Stimulated activated CD8-positive, alpha-beta memory T cell treated with anti-CD3 and anti-CD28 coated beads, Interleukin-7, amount 100 ng/mL, for 4 hours (primary cell): ENCODE measurements around the gene CTDSP2.
"Not testable (repeated sequence)": the region's sequence is repeated elsewhere in the genome, so short reads cannot be mapped to it uniquely, and the experiment has no call there.

Experiments used
- DNase-seq, 2 donors: peaks; one replicate each; pipeline ENCODE4 v3.0.0-alpha.2; 2020; ENCODE audit warnings: low read depth in 2 of 2

Gene CTDSP2

GRCh38 chr12:57846577-57847319, at the start of gene CTDSP2:
TSS of gene CTDSP2 (minus strand) at chr12:57846729. CDS start at chr12:57846435, 294 bp downstream.
- peak; percentile 75 to 82 for DNase-seq

- DNase-seq = no peak
Observed at GRCh38 chr12:57896115-57896433, 49.5 kb upstream of the CTDSP2 start.

GRCh38 chr12:57895389-57896114, 49.0 kb upstream of the CTDSP2 start:
- DNase-seq = no peak

- DNase-seq = no peak
Observed at GRCh38 chr12:57894399-57895292, 48.1 kb upstream of the CTDSP2 start.

GRCh38 chr12:57893431-57894353, 47.2 kb upstream of the CTDSP2 start:
- DNase-seq = no peak

GRCh38 chr12:57892232-57892972, 45.9 kb upstream of the CTDSP2 start:
- DNase-seq = no peak

GRCh38 chr12:57891542-57892228, 45.2 kb upstream of the CTDSP2 start:
- no peak for DNase-seq

- no peak for DNase-seq
Observed at GRCh38 chr12:57890191-57891115, 43.9 kb upstream of the CTDSP2 start.

- DNase-seq = no peak
Observed at GRCh38 chr12:57889500-57889989, 43.0 kb upstream of the CTDSP2 start.

- DNase-seq = no peak
Observed at GRCh38 chr12:57888409-57889157, 42.1 kb upstream of the CTDSP2 start.

GRCh38 chr12:57887631-57888408, 41.3 kb upstream of the CTDSP2 start:
- no peak for DNase-seq

GRCh38 chr12:57886964-57887363, 40.4 kb upstream of the CTDSP2 start:
- DNase-seq = not testable (repeated sequence)

- DNase-seq = no peak
Observed at GRCh38 chr12:57886542-57886941, 40.0 kb upstream of the CTDSP2 start.

- DNase-seq = no peak
Observed at GRCh38 chr12:57885207-57885606, 38.7 kb upstream of the CTDSP2 start.

- DNase-seq = no peak
Observed at GRCh38 chr12:57883700-57884099, 37.2 kb upstream of the CTDSP2 start.

- no peak for DNase-seq
Observed at GRCh38 chr12:57883057-57883456, 36.5 kb upstream of the CTDSP2 start.

- DNase-seq = no peak
Observed at GRCh38 chr12:57882575-57882974, 36.0 kb upstream of the CTDSP2 start.
